Measurements from ENCODE around the gene TFE3.

TFE3 gene

GRCh38 chrX:49061490-49061889, 18.3 kb upstream of the TFE3 start:
- no peak for DNase-seq (ENCODE audit: low read depth)

GRCh38 chrX:49060914-49061313, 17.8 kb upstream of the TFE3 start:
- DNase-seq (ENCODE audit: low read depth), result no peak

GRCh38 chrX:49059681-49060085, 16.5 kb upstream of the TFE3 start:
- DNase-seq (ENCODE audit: low read depth), result no peak

GRCh38 chrX:49059201-49059600, 16.0 kb upstream of the TFE3 start:
- DNase-seq (ENCODE audit: low read depth), result no peak

- DNase-seq (ENCODE audit: low read depth), result no peak
Measured at GRCh38 chrX:49058794-49059193, 15.6 kb upstream of the TFE3 start, which contains the start of gene CCDC120. Gene CCDC120 (plus strand): TSS chrX:49058999. CDS start chrX:49062042, 3,043 bp downstream.

- DNase-seq (ENCODE audit: low read depth), result no peak
Measured at GRCh38 chrX:49054073-49054762, 11.1 kb upstream of the TFE3 start.

GRCh38 chrX:49053223-49054072, 10.3 kb upstream of the TFE3 start:
- DNase-seq (ENCODE audit: low read depth), result no peak

- no peak for DNase-seq (ENCODE audit: low read depth)
Measured at GRCh38 chrX:49043987-49044281, 777 bp upstream of the TFE3 start.

GRCh38 chrX:49042581-49043219, 457 bp downstream of the TFE3 start:
- DNase-seq (ENCODE audit: low read depth), result no peak

- DNase-seq (ENCODE audit: low read depth), result no peak
Measured at GRCh38 chrX:49041744-49042580, 1.2 kb downstream of the TFE3 start.

- DNase-seq (ENCODE audit: low read depth), result no peak
Measured at GRCh38 chrX:49040376-49040955, 2.7 kb downstream of the TFE3 start.

- DNase-seq (ENCODE audit: low read depth), result peak; percentile 69
Measured at GRCh38 chrX:49039598-49040375, 3.4 kb downstream of the TFE3 start.

GRCh38 chrX:49037883-49038475, 5.2 kb downstream of the TFE3 start:
- DNase-seq (ENCODE audit: low read depth), result no peak

GRCh38 chrX:49030283-49030682, 12.9 kb downstream of the TFE3 start:
- DNase-seq (ENCODE audit: low read depth), result no peak

GRCh38 chrX:49029876-49030275, 13.3 kb downstream of the TFE3 start:
- no peak for DNase-seq (ENCODE audit: low read depth)

GRCh38 chrX:49019599-49020249, 23.4 kb downstream of the TFE3 start:
- DNase-seq (ENCODE audit: low read depth), result no peak

GRCh38 chrX:49019050-49019449, 24.1 kb downstream of the TFE3 start:
- no peak for DNase-seq (ENCODE audit: low read depth)

- no peak for DNase-seq (ENCODE audit: low read depth)
Measured at GRCh38 chrX:49003696-49004095, 39.5 kb downstream of the TFE3 start.

GRCh38 chrX:49002091-49002935, 40.8 kb downstream of the TFE3 start, which contains the start of gene GRIPAP1:
Gene GRIPAP1 (minus strand): TSS chrX:49002264. CDS start chrX:49002229, 35 bp downstream.
- DNase-seq (ENCODE audit: low read depth), result peak; percentile 30
